H1 (cell line): Measurements from ENCODE around the gene PALM3. TPM values are rescaled to one million over a fixed set of nuclear protein-coding genes. Genes with fewer than 3 reads are reported as not detected.

ENCODE experiments used
- ATF3 ChIP-seq: IDR thresholded peaks from 2 replicates; pipeline ENCODE4 v1.6.1; 2011; ENCODE audit warnings: low read depth, mild to moderate bottlenecking, low read length; ENCODE audit not compliant: insufficient read depth
- CBX8 ChIP-seq: fragments of 300-800, 300-1000 bp; sonication (generic); IDR thresholded peaks from 2 replicates; pipeline ENCODE4 v1.7.1; 2016; ENCODE audit warnings: low read depth, low read length, borderline replicate concordance
- KDM1A ChIP-seq: fragments of 200-600, 300-600 bp; sonication (generic); IDR thresholded peaks from 2 replicates; pipeline ENCODE4 v1.7.1; 2016; ENCODE audit warnings: mild to moderate bottlenecking, low read length, borderline replicate concordance
- PHF8 ChIP-seq: fragments of 200-600 bp; sonication (generic); conservative IDR thresholded peaks from 2 replicates; pipeline ENCODE4 v1.7.1; 2012; ENCODE audit warnings: low read depth, mild to moderate bottlenecking, inconsistent platforms, low read length, moderate library complexity
- RBBP5 ChIP-seq: IDR thresholded peaks from 2 replicates; pipeline ENCODE4 v1.7.1; 2012; ENCODE audit warnings: low read depth, mild to moderate bottlenecking, inconsistent platforms, low read length, moderate library complexity, borderline replicate concordance
- polyA plus RNA-seq, 7 experiments: library from polyadenylated mRNA; depleted of rRNA in 3 of 7; stranded (reverse) in 5 of 7; unstranded in 2 of 7; fragments of >200 nt in 5 of 7; fragments of 200-250 nt in 2 of 7; gene quantifications; 1 replicate in 5 of 7; 2 replicates in 1 of 7; 4 replicates in 1 of 7; pipeline versions ENCODE4 v1.2.1 to v1.2.3, GENCODE V29; 2011 to 2013; ENCODE audit warnings: missing spikeins in 2 of 7, mixed read lengths in 2 of 7
- total RNA-seq: library from RNA; stranded (reverse); fragmentation: NEBNext Ultra II Directional; extraction: Animal tissue kit (Norgen Biotek cat#: 25700); gene quantifications from 2 replicates; pipeline ENCODE4 v1.2.1, GENCODE V29; 2021

Gene PALM3
- total and polyA plus RNA-seq, 2 of the 8 experiments (the other 6 are each of a cell fraction or from before 2014, with no cell fraction given) = 5.8 to 31.3 TPM

- TF ChIP-seq ATF3 (no peak), RBBP5 (no peak), PHF8 (no peak), KDM1A (no peak), CBX8 (no peak)
Measured at GRCh38 chr19:14063105-14063504, 1.2 kb upstream of the PALM3 start (continued).
